Forelimb muscle (tissue), 1 donor: ENCODE results near the gene FBXW10B. TPM values are rescaled to one million over a fixed set of nuclear protein-coding genes. Genes with fewer than 3 reads are reported as not detected.

Experiments
- polyA plus RNA-seq: library from polyadenylated mRNA; unstranded; fragments of 120-200 nt; gene quantifications from one replicate; pipeline ENCODE4 v1.2.1, GENCODE V29; 2013; ENCODE audit not compliant: insufficient read length

The FBXW10B gene
- polyA plus RNA-seq, 1 donor = 1.7 TPM

Other genes starting within 250 kb of the FBXW10B start
- 4.1 TPM for gene CDRT4, start 152.1 kb downstream of the FBXW10B start, polyA plus RNA-seq
- 6.6 TPM for gene TVP23C, start 56.2 kb downstream of the FBXW10B start, polyA plus RNA-seq
- 45.8 TPM for gene TRIM16, start 64.6 kb upstream of the FBXW10B start, polyA plus RNA-seq
- 18.9 TPM for gene ZNF286A, start 80.0 kb upstream of the FBXW10B start, polyA plus RNA-seq
- gene TBC1D26, start 112.6 kb upstream of the FBXW10B start, polyA plus RNA-seq = 0.35 TPM